Testis (tissue), 3 donors: ENCODE measurements around the gene MIX23. TPM values are rescaled to one million over a fixed set of nuclear protein-coding genes. Genes with fewer than 3 reads are reported as not detected.
"Not testable (repeated sequence)": the region's sequence is repeated elsewhere in the genome, so short reads cannot be mapped to it uniquely, and the experiment has no call there.

ENCODE experiments used
- DNase-seq: peaks from one replicate; pipeline ENCODE4 v3.0.0-alpha.2; 2019
- H3K27ac ChIP-seq, 2 donors: fragments of 200-600 bp; sonication (generic); one replicate each; pipeline ENCODE4 v1.5.1; 2019
- H3K27me3 ChIP-seq: fragments of 200-600 bp; sonication (generic); one replicate; pipeline ENCODE4 v1.5.1; 2019
- H3K36me3 ChIP-seq: fragments of 200-600 bp; sonication (generic); one replicate; pipeline ENCODE4 v1.5.1; 2017; ENCODE audit warnings: low read depth; ENCODE audit errors: missing control alignments
- H3K4me1 ChIP-seq: fragments of 200-600 bp; sonication (generic); one replicate; pipeline ENCODE4 v1.5.1; 2019
- H3K4me3 ChIP-seq, 2 donors: fragments of 200-600 bp; sonication (generic); one replicate each; pipeline ENCODE4 v1.5.1; 2017 to 2019
- H3K9me3 ChIP-seq: fragments of 200-600 bp; sonication (generic); one replicate; pipeline ENCODE4 v1.5.1; 2017
- CTCF ChIP-seq, 3 experiments: fragments of 450-650 bp in 2 of 3; fragments of 200-600 bp in 1 of 3; sonication (generic) in 1 of 3; IDR thresholded peaks; one replicate each; pipeline ENCODE4 v1.5.1; 2016 to 2019; ENCODE audit warnings: antibody characterized with exemption in 3 of 3, mild to moderate bottlenecking in 2 of 3, moderate library complexity in 1 of 3
- POLR2A ChIP-seq: fragments of 450-650 bp; IDR thresholded peaks from one replicate; pipeline ENCODE4 v1.6.1; 2017; ENCODE audit warnings: antibody characterized with exemption, mild to moderate bottlenecking, moderate library complexity
- WGBS, 2 donors: methylation state at CpG; one replicate each; pipeline ENCODE4 v1.1.5; 2018; 5-methylcytosine and 5-hydroxymethylcytosine counted together
- intact Hi-C: fragments of 100-400 bp; cut with DNase I; formaldehyde crosslinking; loops from one replicate; pipeline ENCODE4 v1.15.1; 2023; ENCODE audit warnings: low total_unique reads
- polyA plus RNA-seq: library from polyadenylated mRNA; stranded (reverse); fragments of 350-450 nt; fragmentation: Illumina TruSeq; extraction: RNeasy Lipid Tissue Mini Kit (QIAGEN cat#74804); gene quantifications from one replicate; pipeline ENCODE4 v1.2.3, GENCODE V29; 2014; ENCODE audit warnings: low read depth, low replicate concordance; ENCODE audit not compliant: insufficient read depth
- total RNA-seq, 2 donors: library from RNA; depleted of rRNA; stranded (reverse); fragments of >200 nt; gene quantifications; one replicate each; pipeline ENCODE4 v1.2.3, GENCODE V29; 2016

MIX23 gene
- total and polyA plus RNA-seq, 3 donors from 2014 or later: 19.3 to 21.0 (median 19.9) TPM

- TF ChIP-seq POLR2A (peak; percentile 42), CTCF (IDR thresholded peaks at IDR 0.05) (peak; percentile 37 to 70 (median 49))
- 1 to 2% methylated on average over 16 to 47 of the region's 52 CpGs for WGBS, 2 donors
- Histone ChIP-seq H3K4me3 (peak within 1 kb of the TSS; percentile 80 to 91), H3K36me3 (no peaks in the 10 kb centered on the region), H3K27ac (peak within 1 kb of the TSS; percentile 86), H3K4me1 (no peaks in the 10 kb centered on the region), H3K9me3 (no peaks in the 10 kb centered on the region), H3K27me3 (no peaks in the 10 kb centered on the region)
- peak; percentile 96 for DNase-seq
- intact Hi-C loops: no loop called here
These were observed 1.0 kb upstream of the MIX23 start, which contains the start of gene FAM162A for GRCh38 chr3:122383771-122384697. FAM162A (plus strand) TSS chr3:122384182; CDS start chr3:122384266, 84 bp downstream.

GRCh38 chr3:122377975-122378374 lies 5.1 kb downstream of the MIX23 start:
- no peaks in the 10 kb centered on the region for H3K36me3 ChIP-seq
- 85 to 90% methylated on average over 4 of the region's 4 CpGs for WGBS, 2 donors

GRCh38 chr3:122374034-122374433 lies 9.0 kb downstream of the MIX23 start:
- H3K27me3 ChIP-seq: no peaks in the 10 kb centered on the region
- TF ChIP-seq CTCF (IDR thresholded peaks at IDR 0.05): no peak
- TF ChIP-seq POLR2A: no peak
- H3K27ac ChIP-seq: no peak overlapping the region
- no peak overlapping the region for H3K4me3 ChIP-seq
- DNase-seq: no peak
- no peaks in the 10 kb centered on the region for H3K9me3 ChIP-seq
- no peaks in the 10 kb centered on the region for H3K36me3 ChIP-seq
- intact Hi-C loops: no loop called here
- 90 to 92% methylated on average over 1 of the region's 1 CpG for WGBS, 2 donors
- no peaks in the 10 kb centered on the region for H3K4me1 ChIP-seq

More at GRCh38 chr3:122377975-122378374, 5.1 kb downstream of the MIX23 start:
- intact Hi-C loops: no loop called here
- Histone ChIP-seq H3K9me3 (no peaks in the 10 kb centered on the region), H3K4me3 (no peak overlapping the region), H3K4me1 (no peaks in the 10 kb centered on the region), H3K27me3 (no peaks in the 10 kb centered on the region), H3K27ac (no peak overlapping the region)
- DNase-seq: no peak
- TF ChIP-seq CTCF (IDR thresholded peaks at IDR 0.05) (no peak), POLR2A (no peak)

- WGBS, 2 donors: 93 to 97% methylated on average over 5 of the region's 5 CpGs
- DNase-seq: no peak
- Histone ChIP-seq H3K4me3 (no peak overlapping the region), H3K27me3 (no peaks in the 10 kb centered on the region), H3K4me1 (no peaks in the 10 kb centered on the region), H3K27ac (no peak overlapping the region), H3K9me3 (no peaks in the 10 kb centered on the region), H3K36me3 (no peaks in the 10 kb centered on the region)
- TF ChIP-seq CTCF (IDR thresholded peaks at IDR 0.05) (no peak), POLR2A (no peak)
- intact Hi-C loops: no loop called here
These were observed 16.7 kb downstream of the MIX23 start for GRCh38 chr3:122366379-122366749.

- 91 to 94% methylated on average over 10 of the region's 10 CpGs for WGBS, 2 donors
- H3K9me3 ChIP-seq, H3K36me3 ChIP-seq, H3K4me1 ChIP-seq, H3K27me3 ChIP-seq, DNase-seq, H3K27ac ChIP-seq, intact Hi-C loops, H3K4me3 ChIP-seq: not testable (repeated sequence)
These were observed 17.3 kb downstream of the MIX23 start for GRCh38 chr3:122365582-122366378.
